ENCODE data around the gene MLNR.

MLNR gene

DNA sequence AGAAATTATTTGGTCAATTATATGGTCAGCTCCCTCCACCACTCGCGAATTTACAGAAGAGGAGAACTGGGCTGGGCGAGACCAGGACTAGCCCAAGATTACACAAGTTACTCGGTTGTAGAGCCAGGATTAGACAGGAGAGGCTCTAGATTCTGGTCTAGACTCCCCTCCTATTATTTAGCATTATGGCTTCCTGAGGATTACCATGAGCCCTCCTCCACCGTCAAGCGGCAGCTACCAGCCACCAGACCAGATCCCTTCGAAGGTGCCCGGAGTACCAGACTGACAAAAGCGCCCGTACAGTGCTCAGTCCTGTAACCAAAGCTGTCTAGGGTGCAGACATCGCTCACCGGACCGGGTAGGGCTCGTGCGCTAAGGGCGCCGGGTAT, 497 bp upstream of the MLNR start:
- H3K27me3 ChIP-seq (ENCODE audit: insufficient read depth, poor library complexity, severe bottlenecking): peaks cover 3% of the 10 kb centered on the region
- H3K4me3 ChIP-seq (replicated peaks; ENCODE audit: insufficient read depth, low read length): no peak overlapping the region
- H3K27ac ChIP-seq (replicated peaks): no peak overlapping the region
- TF ChIP-seq, protein P1, sequence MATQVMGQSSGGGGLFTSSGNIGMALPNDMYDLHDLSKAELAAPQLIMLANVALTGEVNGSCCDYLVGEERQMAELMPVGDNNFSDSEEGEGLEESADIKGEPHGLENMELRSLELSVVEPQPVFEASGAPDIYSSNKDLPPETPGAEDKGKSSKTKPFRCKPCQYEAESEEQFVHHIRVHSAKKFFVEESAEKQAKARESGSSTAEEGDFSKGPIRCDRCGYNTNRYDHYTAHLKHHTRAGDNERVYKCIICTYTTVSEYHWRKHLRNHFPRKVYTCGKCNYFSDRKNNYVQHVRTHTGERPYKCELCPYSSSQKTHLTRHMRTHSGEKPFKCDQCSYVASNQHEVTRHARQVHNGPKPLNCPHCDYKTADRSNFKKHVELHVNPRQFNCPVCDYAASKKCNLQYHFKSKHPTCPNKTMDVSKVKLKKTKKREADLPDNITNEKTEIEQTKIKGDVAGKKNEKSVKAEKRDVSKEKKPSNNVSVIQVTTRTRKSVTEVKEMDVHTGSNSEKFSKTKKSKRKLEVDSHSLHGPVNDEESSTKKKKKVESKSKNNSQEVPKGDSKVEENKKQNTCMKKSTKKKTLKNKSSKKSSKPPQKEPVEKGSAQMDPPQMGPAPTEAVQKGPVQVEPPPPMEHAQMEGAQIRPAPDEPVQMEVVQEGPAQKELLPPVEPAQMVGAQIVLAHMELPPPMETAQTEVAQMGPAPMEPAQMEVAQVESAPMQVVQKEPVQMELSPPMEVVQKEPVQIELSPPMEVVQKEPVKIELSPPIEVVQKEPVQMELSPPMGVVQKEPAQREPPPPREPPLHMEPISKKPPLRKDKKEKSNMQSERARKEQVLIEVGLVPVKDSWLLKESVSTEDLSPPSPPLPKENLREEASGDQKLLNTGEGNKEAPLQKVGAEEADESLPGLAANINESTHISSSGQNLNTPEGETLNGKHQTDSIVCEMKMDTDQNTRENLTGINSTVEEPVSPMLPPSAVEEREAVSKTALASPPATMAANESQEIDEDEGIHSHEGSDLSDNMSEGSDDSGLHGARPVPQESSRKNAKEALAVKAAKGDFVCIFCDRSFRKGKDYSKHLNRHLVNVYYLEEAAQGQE (IDR thresholded peaks at IDR 0.05; ENCODE audit: insufficient replicate concordance, low read depth): no peak
- TF ChIP-seq GABPA (IDR thresholded peaks at IDR 0.05; ENCODE audit: low read depth): no peak
- no peak for TF ChIP-seq SPI1 (IDR thresholded peaks at IDR 0.05; ENCODE audit: borderline replicate concordance, low read depth)
- DNase-seq (ENCODE audit: low read depth in 1 of 2, low spot score in 1 of 2): no peak

DNA sequence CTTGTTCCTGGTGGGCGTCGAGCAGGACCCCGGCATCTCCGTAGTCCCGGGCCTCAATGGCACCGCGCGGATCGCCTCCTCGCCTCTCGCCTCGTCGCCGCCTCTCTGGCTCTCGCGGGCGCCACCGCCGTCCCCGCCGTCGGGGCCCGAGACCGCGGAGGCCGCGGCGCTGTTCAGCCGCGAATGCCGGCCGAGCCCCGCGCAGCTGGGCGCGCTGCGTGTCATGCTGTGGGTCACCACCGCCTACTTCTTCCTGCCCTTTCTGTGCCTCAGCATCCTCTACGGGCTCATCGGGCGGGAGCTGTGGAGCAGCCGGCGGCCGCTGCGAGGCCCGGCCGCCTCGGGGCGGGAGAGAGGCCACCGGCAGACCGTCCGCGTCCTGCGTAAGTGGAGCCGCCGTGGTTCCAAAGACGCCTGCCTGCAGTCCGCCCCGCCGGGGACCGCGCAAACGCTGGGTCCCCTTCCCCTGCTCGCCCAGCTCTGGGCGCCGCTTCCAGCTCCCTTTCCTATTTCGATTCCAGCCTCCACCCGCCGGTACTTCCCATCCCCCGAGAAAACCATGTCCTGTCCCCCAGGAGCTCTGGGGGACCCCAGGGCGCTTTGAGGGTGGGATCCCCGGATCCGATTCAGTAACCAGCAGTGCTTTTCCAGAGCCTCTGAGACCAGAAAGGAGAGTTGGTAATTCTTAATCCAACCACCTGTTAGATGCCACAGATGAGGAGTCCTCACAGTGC, 885 bp downstream of the MLNR start:
- TF ChIP-seq SPI1 (IDR thresholded peaks at IDR 0.05; ENCODE audit: borderline replicate concordance, low read depth) (no peak), GABPA (IDR thresholded peaks at IDR 0.05; ENCODE audit: low read depth) (no peak), POLR2AphosphoS5 (IDR thresholded peaks at IDR 0.05; ENCODE audit: low read depth) (no peak)
- TF ChIP-seq, protein P2, sequence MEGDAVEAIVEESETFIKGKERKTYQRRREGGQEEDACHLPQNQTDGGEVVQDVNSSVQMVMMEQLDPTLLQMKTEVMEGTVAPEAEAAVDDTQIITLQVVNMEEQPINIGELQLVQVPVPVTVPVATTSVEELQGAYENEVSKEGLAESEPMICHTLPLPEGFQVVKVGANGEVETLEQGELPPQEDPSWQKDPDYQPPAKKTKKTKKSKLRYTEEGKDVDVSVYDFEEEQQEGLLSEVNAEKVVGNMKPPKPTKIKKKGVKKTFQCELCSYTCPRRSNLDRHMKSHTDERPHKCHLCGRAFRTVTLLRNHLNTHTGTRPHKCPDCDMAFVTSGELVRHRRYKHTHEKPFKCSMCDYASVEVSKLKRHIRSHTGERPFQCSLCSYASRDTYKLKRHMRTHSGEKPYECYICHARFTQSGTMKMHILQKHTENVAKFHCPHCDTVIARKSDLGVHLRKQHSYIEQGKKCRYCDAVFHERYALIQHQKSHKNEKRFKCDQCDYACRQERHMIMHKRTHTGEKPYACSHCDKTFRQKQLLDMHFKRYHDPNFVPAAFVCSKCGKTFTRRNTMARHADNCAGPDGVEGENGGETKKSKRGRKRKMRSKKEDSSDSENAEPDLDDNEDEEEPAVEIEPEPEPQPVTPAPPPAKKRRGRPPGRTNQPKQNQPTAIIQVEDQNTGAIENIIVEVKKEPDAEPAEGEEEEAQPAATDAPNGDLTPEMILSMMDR (IDR thresholded peaks at IDR 0.05; ENCODE audit: insufficient read depth, low read length): no peak
- TF ChIP-seq, protein P1 (IDR thresholded peaks at IDR 0.05; ENCODE audit: insufficient replicate concordance, low read depth): no peak
- Histone ChIP-seq H3K4me3 (replicated peaks; ENCODE audit: insufficient read depth, low read length) (no peak overlapping the region), H3K27me3 (ENCODE audit: insufficient read depth, poor library complexity, severe bottlenecking) (peaks cover 3% of the 10 kb centered on the region), H3K27ac (replicated peaks) (no peak overlapping the region)
- no peak for DNase-seq (ENCODE audit: low read depth in 1 of 2, low spot score in 1 of 2)

DNA sequence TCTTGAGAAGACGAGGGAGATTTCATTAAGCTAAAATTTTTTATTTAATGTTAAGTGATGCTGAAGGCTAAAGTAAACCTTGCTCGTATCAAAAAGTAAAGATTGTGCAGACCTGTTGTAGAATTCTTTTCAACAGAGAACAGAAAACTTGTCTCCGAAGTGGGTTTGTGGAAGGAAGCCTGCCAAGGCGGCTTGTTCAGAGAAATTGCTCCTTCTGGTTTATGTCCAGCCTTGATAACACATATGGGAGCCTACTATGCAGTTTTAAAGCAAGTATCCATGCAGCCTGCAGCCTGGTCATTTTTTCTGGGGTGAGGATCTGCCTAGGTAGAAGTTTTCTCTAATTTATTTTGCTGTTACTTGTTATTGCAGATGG, 1.4 kb downstream of the MLNR start:
- Histone ChIP-seq H3K27ac (replicated peaks) (no peak overlapping the region), H3K4me3 (replicated peaks; ENCODE audit: insufficient read depth, low read length) (no peak overlapping the region), H3K27me3 (ENCODE audit: insufficient read depth, poor library complexity, severe bottlenecking) (peaks cover 3% of the 10 kb centered on the region)
- TF ChIP-seq POLR2AphosphoS5 (IDR thresholded peaks at IDR 0.05; ENCODE audit: low read depth): no peak
- TF ChIP-seq, protein P1 (IDR thresholded peaks at IDR 0.05; ENCODE audit: insufficient replicate concordance, low read depth): no peak
- TF ChIP-seq, protein P2 (IDR thresholded peaks at IDR 0.05; ENCODE audit: insufficient read depth, low read length): no peak
- TF ChIP-seq SPI1 (IDR thresholded peaks at IDR 0.05; ENCODE audit: borderline replicate concordance, low read depth): no peak
- no peak for TF ChIP-seq GABPA (IDR thresholded peaks at IDR 0.05; ENCODE audit: low read depth)
- DNase-seq (ENCODE audit: low read depth in 1 of 2, low spot score in 1 of 2): no peak
